Thyroid gland (tissue), 4 donors: ENCODE measurements around the gene SCARB1. TPM values are rescaled to one million over a fixed set of nuclear protein-coding genes. Genes with fewer than 3 reads are reported as not detected.

Source experiments
- DNase-seq, 2 donors: peaks; one replicate each; pipeline ENCODE4 v3.0.0-alpha.2; 2019
- H3K27ac ChIP-seq, 3 donors: fragments of 200-600 bp; sonication (generic); 1 replicate in 2 of 3; 2 replicates in 1 of 3; pipeline ENCODE4 v1.5.1; 2016 to 2019; ENCODE audit warnings: mild to moderate bottlenecking in 1 of 3, moderate library complexity in 1 of 3
- H3K27me3 ChIP-seq: fragments of 200-600 bp; sonication (generic); one replicate; pipeline ENCODE4 v1.5.1; 2019
- H3K36me3 ChIP-seq, 2 donors: fragments of 200-600 bp; sonication (generic); one replicate each; pipeline ENCODE4 v1.5.1; 2016 to 2019
- H3K4me1 ChIP-seq, 2 donors: fragments of 200-600 bp; sonication (generic); one replicate each; pipeline ENCODE4 v1.5.1; 2017 to 2019
- H3K4me3 ChIP-seq, 3 donors: fragments of 200-600 bp; sonication (generic); replicated peaks in 1 of 3; 1 replicate in 2 of 3; 2 replicates in 1 of 3; pipeline ENCODE4 v1.5.1; 2016; ENCODE audit warnings: mild to moderate bottlenecking in 1 of 3
- H3K9me3 ChIP-seq: fragments of 200-600 bp; sonication (generic); one replicate; pipeline ENCODE4 v1.5.1; 2017
- POLR2A ChIP-seq, 2 donors: fragments of 450-650 bp; IDR thresholded peaks; one replicate each; pipeline ENCODE4 v1.6.1; 2017; ENCODE audit warnings: antibody characterized with exemption in 2 of 2, mild to moderate bottlenecking in 2 of 2, moderate library complexity in 1 of 2
- WGBS, 2 donors: methylation state at CpG; one replicate each; pipeline ENCODE4 v1.1.5; 2017; 5-methylcytosine and 5-hydroxymethylcytosine counted together
- intact Hi-C: fragments of 100-400 bp; cut with DNase I; formaldehyde crosslinking; loops from one replicate; pipeline ENCODE4 v1.15.1; 2023
- small RNA-seq: library from RNA; depleted of rRNA; stranded (forward); fragments of <200 nt; gene quantifications from one replicate; pipeline ENCODE3, GENCODE V24; 2016
- total RNA-seq, 4 donors: library from RNA; depleted of rRNA; stranded (reverse); fragments of >200 nt; gene quantifications; one replicate each; pipeline ENCODE4 v1.2.3, GENCODE V29; 2016
- TF ChIP-seq, protein P1 (sequence below), 6 experiments: fragments of 200-600 bp in 3 of 6; fragments of 450-650 bp in 3 of 6; sonication (generic) in 3 of 6; IDR thresholded peaks; one replicate each; pipeline ENCODE4 v1.5.1; 2016 to 2019; ENCODE audit warnings: antibody characterized with exemption in 6 of 6, mild to moderate bottlenecking in 2 of 6, inconsistent platforms in 1 of 6, moderate library complexity in 1 of 6

Gene SCARB1
- total RNA-seq, 4 donors from 2014 or later = 10.9 to 16.0 (median 15.4) TPM

DNA sequence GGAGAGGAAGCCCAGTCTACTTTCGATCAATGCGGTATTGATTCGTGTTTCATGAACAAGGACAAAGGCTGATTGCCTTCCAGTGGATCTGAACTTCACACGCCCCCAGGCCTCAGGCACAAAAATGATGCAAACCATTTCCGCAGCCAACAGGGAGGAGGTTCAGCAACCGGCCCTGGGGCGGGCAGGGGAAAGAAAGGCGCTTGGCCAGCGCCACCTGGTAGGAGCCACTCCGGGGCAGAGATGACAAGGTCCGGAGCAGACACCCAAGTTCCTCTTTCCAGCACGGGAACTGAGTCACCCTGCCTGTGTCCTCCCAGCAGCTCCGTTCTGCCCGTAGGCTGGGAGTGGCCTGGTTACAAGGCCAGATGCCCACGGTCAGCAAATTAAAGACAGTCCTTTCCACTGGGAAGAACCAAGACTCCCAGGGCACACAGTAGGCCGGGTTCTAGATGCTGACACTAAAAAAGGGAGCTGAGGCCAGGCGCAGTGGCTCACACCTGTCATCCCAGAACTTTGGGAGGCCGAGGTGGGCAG, 136.3 kb downstream of the SCARB1 start:
- no peak overlapping the region for H3K4me3 ChIP-seq
- H3K4me1 ChIP-seq = peaks cover 12 to 23% of the 10 kb centered on the region in 2 donors
- peak overlapping the region in 1 of 3 donors; percentile 30 for H3K27ac ChIP-seq
- intact Hi-C loops = no loop called here
- H3K9me3 ChIP-seq = no peaks in the 10 kb centered on the region
- no peaks in the 10 kb centered on the region for H3K27me3 ChIP-seq
- no peak for TF ChIP-seq POLR2A (IDR thresholded peaks at IDR 0.05)
- TF ChIP-seq, protein P1, sequence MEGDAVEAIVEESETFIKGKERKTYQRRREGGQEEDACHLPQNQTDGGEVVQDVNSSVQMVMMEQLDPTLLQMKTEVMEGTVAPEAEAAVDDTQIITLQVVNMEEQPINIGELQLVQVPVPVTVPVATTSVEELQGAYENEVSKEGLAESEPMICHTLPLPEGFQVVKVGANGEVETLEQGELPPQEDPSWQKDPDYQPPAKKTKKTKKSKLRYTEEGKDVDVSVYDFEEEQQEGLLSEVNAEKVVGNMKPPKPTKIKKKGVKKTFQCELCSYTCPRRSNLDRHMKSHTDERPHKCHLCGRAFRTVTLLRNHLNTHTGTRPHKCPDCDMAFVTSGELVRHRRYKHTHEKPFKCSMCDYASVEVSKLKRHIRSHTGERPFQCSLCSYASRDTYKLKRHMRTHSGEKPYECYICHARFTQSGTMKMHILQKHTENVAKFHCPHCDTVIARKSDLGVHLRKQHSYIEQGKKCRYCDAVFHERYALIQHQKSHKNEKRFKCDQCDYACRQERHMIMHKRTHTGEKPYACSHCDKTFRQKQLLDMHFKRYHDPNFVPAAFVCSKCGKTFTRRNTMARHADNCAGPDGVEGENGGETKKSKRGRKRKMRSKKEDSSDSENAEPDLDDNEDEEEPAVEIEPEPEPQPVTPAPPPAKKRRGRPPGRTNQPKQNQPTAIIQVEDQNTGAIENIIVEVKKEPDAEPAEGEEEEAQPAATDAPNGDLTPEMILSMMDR (IDR thresholded peaks at IDR 0.05) = no peak
- no peaks in the 10 kb centered on the region for H3K36me3 ChIP-seq
- WGBS, 2 donors = 46 to 75% methylated on average over 15 to 17 of the region's 18 CpGs
- peak; percentile 40 to 43 for DNase-seq

Small RNA genes lying within 50 kb of the gene (small RNA-seq; reads per million reads assigned to genes)
- gene RNU6-927P = not detected

Other genes with a start within 250 kb of the SCARB1 start
- gene UBC, start 50.8 kb upstream of the SCARB1 start, total RNA-seq = 1,000 to 10,000 TPM in 2 of 4 donors, 100 to 1,000 TPM in 2; 907 to 1,424 (median 1,000) TPM
- 10 to 100 TPM in 2 of 4 donors, 1 to 10 TPM in 2; 8.3 to 16.0 (median 10.1) TPM for gene DHX37, start 125.3 kb upstream of the SCARB1 start, total RNA-seq
- 10 to 100 TPM in 1 of 4 donors, 1 to 10 TPM in 3; 3.8 to 11.1 (median 7.7) TPM for gene BRI3BP, start 129.8 kb upstream of the SCARB1 start, total RNA-seq
- 10 to 100 TPM; 14.8 to 24.0 (median 20.1) TPM for gene AACS, start 201.6 kb upstream of the SCARB1 start, total RNA-seq